IPS-NIHi11 (cell line): ENCODE measurements around the gene ANAPC2.

ENCODE experiments used
- DNase-seq: peaks from one replicate; pipeline ENCODE4 v3.0.0; 2012; ENCODE audit warnings: mixed read lengths, low spot score

Gene ANAPC2

GRCh38 chr9:137188490-137189296, at the start of gene ANAPC2, which contains the start of gene SSNA1:
Gene ANAPC2, minus strand, starts transcription at chr9:137188560. Its CDS starts 28 bp downstream, at chr9:137188532.
Gene SSNA1, plus strand, starts transcription at chr9:137188676. Its CDS starts 51 bp downstream, at chr9:137188727.
- peak; percentile 94 for DNase-seq

GRCh38 chr9:137236936-137237421, 48.6 kb upstream of the ANAPC2 start:
- DNase-seq, result no peak

- peak; percentile 94 for DNase-seq
Observed at GRCh38 chr9:137236238-137236935, 48.0 kb upstream of the ANAPC2 start.

GRCh38 chr9:137235424-137236237, 47.3 kb upstream of the ANAPC2 start:
- DNase-seq, result peak; percentile 57

- no peak for DNase-seq
Observed at GRCh38 chr9:137234758-137235423, 46.5 kb upstream of the ANAPC2 start.

GRCh38 chr9:137234055-137234697, 45.8 kb upstream of the ANAPC2 start:
- no peak for DNase-seq

GRCh38 chr9:137233143-137233980, 45.0 kb upstream of the ANAPC2 start:
- no peak for DNase-seq

GRCh38 chr9:137232510-137232909, 44.1 kb upstream of the ANAPC2 start:
- DNase-seq, result no peak

- no peak for DNase-seq
Observed at GRCh38 chr9:137232101-137232500, 43.7 kb upstream of the ANAPC2 start.

GRCh38 chr9:137231372-137232039, 43.1 kb upstream of the ANAPC2 start:
- DNase-seq, result no peak

- no peak for DNase-seq
Observed at GRCh38 chr9:137230705-137231371, 42.5 kb upstream of the ANAPC2 start, which contains the start of gene SLC34A3. Gene SLC34A3, plus strand, starts transcription at chr9:137230901. Its CDS starts 802 bp downstream, at chr9:137231703.

GRCh38 chr9:137229903-137230704, 41.7 kb upstream of the ANAPC2 start:
- no peak for DNase-seq

GRCh38 chr9:137228968-137229896, 40.9 kb upstream of the ANAPC2 start:
- DNase-seq, result no peak

- no peak for DNase-seq
Observed at GRCh38 chr9:137228506-137228967, 40.2 kb upstream of the ANAPC2 start.

- DNase-seq, result no peak
Observed at GRCh38 chr9:137227853-137228505, 39.6 kb upstream of the ANAPC2 start.
